HL-60/S4 treated with phorbol 12-myristate 13-acetate at 8.2 ng/mL for 4 days and 3 days (cell line): ENCODE data around the gene PEDS1.
"Not testable (repeated sequence)": the region's sequence is repeated elsewhere in the genome, so short reads cannot be mapped to it uniquely, and the experiment has no call there.

Source experiments
- in situ Hi-C: fragments of 300-500 bp; cut with MboI; formaldehyde crosslinking; loops from 2 replicates; pipeline ENCODE4 v1.15.0; 2022; ENCODE audit warnings: low sequenced_read_pairs

The PEDS1 gene

GRCh38 chr20:50115591-50116367 is 37.7 kb downstream of the PEDS1 start:
- in situ Hi-C loops = no loop called here

GRCh38 chr20:50115041-50115512 is 38.4 kb downstream of the PEDS1 start:
- in situ Hi-C loops = no loop called here

- in situ Hi-C loops = no loop called here
Measured at GRCh38 chr20:50113420-50114224, 39.9 kb downstream of the PEDS1 start.

GRCh38 chr20:50112512-50113419 is 40.8 kb downstream of the PEDS1 start, which contains the start of gene UBE2V1:
Gene UBE2V1, minus strand, starts transcription at chr20:50113150. Its CDS starts 22 bp downstream, at chr20:50113128.
- in situ Hi-C loops = no loop called here

- in situ Hi-C loops = no loop called here
Measured at GRCh38 chr20:50111829-50112495, 41.6 kb downstream of the PEDS1 start.

GRCh38 chr20:50111120-50111828 is 42.2 kb downstream of the PEDS1 start:
- in situ Hi-C loops = no loop called here

GRCh38 chr20:50110141-50111047 is 43.1 kb downstream of the PEDS1 start:
- in situ Hi-C loops = no loop called here

GRCh38 chr20:50108556-50109235 is 44.8 kb downstream of the PEDS1 start:
- in situ Hi-C loops = no loop called here

- in situ Hi-C loops = no loop called here
Measured at GRCh38 chr20:50107796-50108331, 45.7 kb downstream of the PEDS1 start.

- in situ Hi-C loops = no loop called here
Measured at GRCh38 chr20:50107086-50107660, 46.4 kb downstream of the PEDS1 start.

GRCh38 chr20:50106669-50107068 is 46.9 kb downstream of the PEDS1 start:
- in situ Hi-C loops = not testable (repeated sequence)
